HepG2 (cell line): ENCODE measurements around the gene STX8. TPM values are rescaled to one million over a fixed set of nuclear protein-coding genes. Genes with fewer than 3 reads are reported as not detected.

ENCODE experiments used
- ATAC-seq: fragments of 200-7000 bp; cut with Tn5 transposase; 3 replicates; pipeline ENCODE4 v1.9.1; 2020; ENCODE audit warnings: mild to moderate bottlenecking, moderate library complexity
- BruUV-seq: library from RNA; stranded (reverse); fragments of 400-500 nt; replicated peaks from 2 replicates; lab custom pipeline; 2021; lab: Mats Ljungman, UMichigan
- CTCF ChIA-PET: fragments of 300-600 bp; formaldehyde crosslinking; extraction: SDS; loops from one replicate; lab custom pipeline; 2021; ENCODE audit warnings: low total read pairs, inconsistent platforms, low intra/inter-chr PET ratio; lab: Yijun Ruan, JAX
- POLR2A ChIA-PET: fragments of 350-600 bp; sonication (Branson Sonifier 250); formaldehyde crosslinking; loops from one replicate; lab custom pipeline; 2020; ENCODE audit warnings: antibody characterized with exemption, inconsistent platforms; lab: Yijun Ruan, JAX
- DNase-seq: peaks from one replicate; pipeline ENCODE4 v3.0.0-alpha.2; 2015; ENCODE audit warnings: low spot score
- FAIRE-seq: peaks from 3 replicates; lab custom pipeline; 2011; peaks lifted over from hg19 to GRCh38; lab: Jason Lieb, UNC
- H2AFZ ChIP-seq: one replicate; pipeline ENCODE4 v1.6.1; 2011; ENCODE audit warnings: low read length, inconsistent platforms
- H3K27ac ChIP-seq: fragments of 300-600 bp; 3 replicates; pipeline ENCODE4 v1.8.0; 2011; ENCODE audit warnings: mixed run types, mild to moderate bottlenecking, mixed read lengths, low read length, inconsistent platforms; ENCODE audit not compliant: insufficient read depth; ENCODE audit errors: extremely low read length
- H3K27me3 ChIP-seq, 2 experiments: fragments of 200-600 bp in 1 of 2; 2 replicates in 1 of 2; 3 replicates in 1 of 2; pipeline versions ENCODE4 v1.6.0 to v1.8.0; 2011; ENCODE audit warnings: low read length in 2 of 2, mild to moderate bottlenecking in 2 of 2, moderate library complexity in 2 of 2, inconsistent platforms in 1 of 2; ENCODE audit not compliant: insufficient read depth in 2 of 2, control insufficient read depth in 1 of 2
- H3K36me3 ChIP-seq, 2 experiments: fragments of 200-600 bp in 1 of 2; replicated peaks in 1 of 2; 2 replicates in 1 of 2; 3 replicates in 1 of 2; pipeline versions ENCODE4 v1.5.1 to v1.8.0; 2011; ENCODE audit warnings: low read length in 2 of 2, inconsistent platforms in 1 of 2; ENCODE audit not compliant: insufficient read depth in 2 of 2, control insufficient read depth in 1 of 2
- H3K4me1 ChIP-seq: 2 replicates; pipeline ENCODE4 v1.5.1; 2012; ENCODE audit warnings: low read length, inconsistent platforms; ENCODE audit not compliant: insufficient read depth
- H3K4me2 ChIP-seq: 2 replicates; pipeline ENCODE4 v1.6.0; 2011; ENCODE audit warnings: low read depth, low read length, inconsistent platforms
- H3K4me3 ChIP-seq, 3 experiments: fragments of 200-600 bp in 1 of 3; sonication (generic), shearing (Covaris generic) in 1 of 3; replicated peaks in 1 of 3; 2 replicates each; pipeline ENCODE4 v1.5.1; 2011 to 2016; ENCODE audit warnings: low read length in 3 of 3, inconsistent platforms in 2 of 3, low read depth in 2 of 3, mild to moderate bottlenecking in 2 of 3, control low read depth in 1 of 3, mixed read lengths in 1 of 3; ENCODE audit not compliant: insufficient read depth in 1 of 3
- H3K79me2 ChIP-seq: one replicate; pipeline ENCODE4 v1.6.1; 2011; ENCODE audit warnings: low read length, inconsistent platforms; ENCODE audit not compliant: insufficient read depth
- H3K9ac ChIP-seq: 2 replicates; pipeline ENCODE4 v1.6.0; 2011; ENCODE audit warnings: mild to moderate bottlenecking, low read depth, low read length, inconsistent platforms; ENCODE audit not compliant: insufficient read depth
- H3K9me3 ChIP-seq: 2 replicates; pipeline ENCODE4 v1.5.1; 2012; ENCODE audit warnings: mild to moderate bottlenecking, low read length
- H4K20me1 ChIP-seq: 2 replicates; pipeline ENCODE4 v1.6.0; 2011; ENCODE audit warnings: inconsistent platforms, mild to moderate bottlenecking, low read length, moderate library complexity; ENCODE audit not compliant: insufficient read depth
- CHCHD3 ChIP-seq: sonication (generic); formaldehyde crosslinking; IDR thresholded peaks from 2 replicates; pipeline ENCODE4 v1.8.0; 2022; ENCODE audit warnings: mild to moderate bottlenecking, missing genetic modification reagents, moderate library complexity
- HMGA1 ChIP-seq: sonication (generic); formaldehyde crosslinking; conservative IDR thresholded peaks from 2 replicates; pipeline ENCODE4 v1.4.0; 2020; ENCODE audit warnings: missing genetic modification reagents
- HMGXB4 ChIP-seq, 2 experiments: sonication (generic) in 1 of 2; formaldehyde crosslinking in 1 of 2; IDR thresholded peaks; 2 replicates each; pipeline versions ENCODE4 v1.4.0 to v1.6.1; 2018 to 2020; ENCODE audit warnings: missing genetic modification reagents in 2 of 2, borderline replicate concordance in 1 of 2, low read depth in 1 of 2, mild to moderate bottlenecking in 1 of 2, missing biosample characterization in 1 of 2
- NFRKB ChIP-seq: fragments of 450-650 bp; IDR thresholded peaks from 2 replicates; pipeline ENCODE4 v1.6.1; 2017
- NR2F1 ChIP-seq, 2 experiments: fragments of 450-650 bp in 1 of 2; formaldehyde crosslinking in 1 of 2; IDR thresholded peaks; 2 replicates each; pipeline versions ENCODE4 v1.5.0 to v1.6.1; 2016 to 2020; ENCODE audit warnings: mild to moderate bottlenecking in 1 of 2, missing compliant biosample characterization in 1 of 2, missing genetic modification reagents in 1 of 2, moderate library complexity in 1 of 2
- PBX3 ChIP-seq: sonication (generic); formaldehyde crosslinking; IDR thresholded peaks from 2 replicates; pipeline ENCODE4 v1.8.1; 2023; ENCODE audit warnings: missing genetic modification reagents, inconsistent platforms, borderline replicate concordance
- POGZ ChIP-seq: sonication (generic); formaldehyde crosslinking; IDR thresholded peaks from 2 replicates; pipeline ENCODE4 v1.4.0; 2020; ENCODE audit warnings: mild to moderate bottlenecking, missing genetic modification reagents
- PRDM10 ChIP-seq: sonication (generic); formaldehyde crosslinking; IDR thresholded peaks from 2 replicates; pipeline ENCODE4 v1.4.0; 2020; ENCODE audit warnings: low read depth, missing genetic modification reagents
- ZNF615 ChIP-seq: sonication (generic); formaldehyde crosslinking; IDR thresholded peaks from 2 replicates; pipeline ENCODE4 v1.5.0; 2020; ENCODE audit warnings: mild to moderate bottlenecking, missing genetic modification reagents, borderline replicate concordance
- ZNF639 ChIP-seq: conservative IDR thresholded peaks from 2 replicates; pipeline ENCODE4 v1.6.1; 2018; ENCODE audit warnings: missing genetic modification reagents
- ZNF761 ChIP-seq: sonication (generic); formaldehyde crosslinking; conservative IDR thresholded peaks from 2 replicates; pipeline ENCODE4 v1.4.0; 2020; ENCODE audit warnings: mild to moderate bottlenecking, missing genetic modification reagents
- WGBS: methylation state at CpG from one replicate; pipeline ENCODE4 v1.1.6; 2017; ENCODE audit warnings: low lambda C conversion rate; 5-methylcytosine and 5-hydroxymethylcytosine counted together
- in situ Hi-C: cut with HindIII; loops from 2 replicates; pipeline ENCODE4 v1.10.0; 2017; ENCODE audit warnings: low pct_unique_long_range_greater_than_20kb; ENCODE audit not compliant: extremely low pct_ligation_motif_present
- intact Hi-C: fragments of 100-400 bp; cut with micrococcal nuclease; formaldehyde crosslinking; loops from one replicate; pipeline ENCODE4 v1.10.0; 2022; ENCODE audit not compliant: unreplicated experiment
- polyA plus RNA-seq, 8 experiments: library from polyadenylated mRNA; depleted of rRNA in 3 of 8; stranded (reverse) in 7 of 8; unstranded in 1 of 8; fragments of >200 nt; fragmentation: Illumina TruSeq in 4 of 8; extraction: Trizol in 4 of 8; gene quantifications; 2 replicates each; pipeline versions ENCODE4 v1.2.1 to v1.2.3, GENCODE V29; 2011 to 2016; ENCODE audit warnings: low read depth in 4 of 8, missing spikeins in 1 of 8, mixed read lengths in 1 of 8; ENCODE audit not compliant: insufficient read depth in 1 of 8
- total RNA-seq, 5 experiments: library from RNA; depleted of rRNA; stranded (reverse); fragments of >200 nt; fragmentation: Illumina TruSeq; extraction: Trizol; gene quantifications; 2 replicates each; pipeline ENCODE4 v1.2.3, GENCODE V29; 2016; ENCODE audit warnings: low read depth in 1 of 5

STX8 gene
- total and polyA plus RNA-seq, 2 of the 13 experiments (the other 11 are each of a cell fraction or from before 2014, with no cell fraction given) = 36.4 to 53.6 TPM

- DNase-seq (no peak), ATAC-seq (no peak), FAIRE-seq (no peak)
- Histone ChIP-seq H3K36me3 (no peaks in the 10 kb centered on the region), H3K4me1 (peaks cover 18% of the 10 kb centered on the region; the same call in 1 of the 2 replicates), H3K4me2 (no peak overlapping the region), H3K27me3 (no peaks in the 10 kb centered on the region), H3K27ac (no peak overlapping the region), H3K9me3 (no peaks in the 10 kb centered on the region), H3K79me2 (no peaks in the 10 kb centered on the region), H2AFZ (no peak overlapping the region), H3K4me3 (no peak overlapping the region), H3K9ac (no peak overlapping the region), H4K20me1 (no peaks in the 10 kb centered on the region)
- 87% methylated on average over 4 of the region's 4 CpGs for WGBS
- intact Hi-C loops (no loop called here), in situ Hi-C loops (no loop called here)
- TF ChIP-seq CHCHD3 (CRISPR knock-in tag) (no peak), HMGXB4 (CRISPR knock-in tag; IDR thresholded peaks at IDR 0.05; ENCODE audit: borderline replicate concordance in 1 of 2, low read depth in 1 of 2) (no peak), PRDM10 (CRISPR knock-in tag) (no peak), ZNF615 (CRISPR knock-in tag) (no peak), PBX3 (CRISPR knock-in tag) (no peak), ZNF639 (CRISPR knock-in tag) (no peak), POGZ (CRISPR knock-in tag) (no peak), NR2F1 (CRISPR knock-in tag; IDR thresholded peaks at IDR 0.05) (no peak), HMGA1 (no peak), NFRKB (no peak), ZNF761 (CRISPR knock-in tag) (no peak)
- ChIA-PET POLR2A (no interaction called here), CTCF (no interaction called here)
- BruUV-seq = no TSS peak
Measured at GRCh38 chr17:9533441-9533840, 42.2 kb downstream of the STX8 start.
